GM18858 (cell line): ENCODE data around the gene CHFR.
"Not testable (repeated sequence)": the region's sequence is repeated elsewhere in the genome, so short reads cannot be mapped to it uniquely, and the experiment has no call there.

Experiments used
- ATAC-seq: cut with Tn5 transposase; IDR thresholded peaks from one replicate; pipeline ENCODE4 v1.9.1; 2021; ENCODE audit not compliant: unreplicated experiment

Gene CHFR

GRCh38 chr12:132814232-132814631, 73.2 kb downstream of the CHFR start:
- no peak for ATAC-seq

- ATAC-seq = no peak
Measured at GRCh38 chr12:132813443-132813842, 74.0 kb downstream of the CHFR start.

- ATAC-seq = no peak
Measured at GRCh38 chr12:132812631-132813305, 74.6 kb downstream of the CHFR start.

- ATAC-seq = not testable (repeated sequence)
Measured at GRCh38 chr12:132809391-132809790, 78.0 kb downstream of the CHFR start.

GRCh38 chr12:132807295-132808092, 79.9 kb downstream of the CHFR start:
- ATAC-seq = no peak

- no peak for ATAC-seq
Measured at GRCh38 chr12:132806857-132807256, 80.5 kb downstream of the CHFR start.

GRCh38 chr12:132804426-132804861, 83.0 kb downstream of the CHFR start:
- ATAC-seq = no peak

GRCh38 chr12:132803888-132804287, 83.5 kb downstream of the CHFR start:
- ATAC-seq = no peak

GRCh38 chr12:132803125-132803524, 84.3 kb downstream of the CHFR start:
- no peak for ATAC-seq

- no peak for ATAC-seq
Measured at GRCh38 chr12:132801741-132802140, 85.7 kb downstream of the CHFR start.

- no peak for ATAC-seq
Measured at GRCh38 chr12:132798836-132799235, 88.6 kb downstream of the CHFR start.

- no peak for ATAC-seq
Measured at GRCh38 chr12:132797820-132798570, 89.4 kb downstream of the CHFR start.

- no peak for ATAC-seq
Measured at GRCh38 chr12:132795847-132796246, 91.6 kb downstream of the CHFR start.

- not testable (repeated sequence) for ATAC-seq
Measured at GRCh38 chr12:132791940-132792339, 95.5 kb downstream of the CHFR start.

GRCh38 chr12:132789099-132789471, 98.3 kb downstream of the CHFR start:
- ATAC-seq = no peak

GRCh38 chr12:132788375-132789098, 98.9 kb downstream of the CHFR start:
- no peak for ATAC-seq

- no peak for ATAC-seq
Measured at GRCh38 chr12:132787877-132788276, 99.5 kb downstream of the CHFR start.

GRCh38 chr12:132786192-132786591, 101.2 kb downstream of the CHFR start:
- ATAC-seq = no peak

- ATAC-seq = no peak
Measured at GRCh38 chr12:132784580-132784979, 102.8 kb downstream of the CHFR start.

GRCh38 chr12:132783917-132784531, 103.4 kb downstream of the CHFR start:
- no peak for ATAC-seq
